Coronary artery (tissue), 2 donors: ENCODE measurements around the gene GASK1A.
"Not testable (repeated sequence)": the region's sequence is repeated elsewhere in the genome, so short reads cannot be mapped to it uniquely, and the experiment has no call there.

Source experiments
- DNase-seq: peaks from one replicate; pipeline ENCODE4 v3.0.0-alpha.2; 2017; ENCODE audit warnings: low spot score
- H3K27ac ChIP-seq, 2 donors: fragments of 200-600 bp; sonication (generic); one replicate each; pipeline ENCODE4 v1.5.1; 2016 to 2019
- H3K4me3 ChIP-seq: fragments of 200-600 bp; sonication (generic); 2 replicates; pipeline ENCODE4 v1.5.1; 2016; ENCODE audit warnings: mild to moderate bottlenecking, moderate library complexity
- TF ChIP-seq, protein P1 (sequence below): fragments of 200-600 bp; sonication (generic); IDR thresholded peaks from one replicate; pipeline ENCODE4 v1.5.1; 2019; ENCODE audit warnings: antibody characterized with exemption

GASK1A gene

DNA sequence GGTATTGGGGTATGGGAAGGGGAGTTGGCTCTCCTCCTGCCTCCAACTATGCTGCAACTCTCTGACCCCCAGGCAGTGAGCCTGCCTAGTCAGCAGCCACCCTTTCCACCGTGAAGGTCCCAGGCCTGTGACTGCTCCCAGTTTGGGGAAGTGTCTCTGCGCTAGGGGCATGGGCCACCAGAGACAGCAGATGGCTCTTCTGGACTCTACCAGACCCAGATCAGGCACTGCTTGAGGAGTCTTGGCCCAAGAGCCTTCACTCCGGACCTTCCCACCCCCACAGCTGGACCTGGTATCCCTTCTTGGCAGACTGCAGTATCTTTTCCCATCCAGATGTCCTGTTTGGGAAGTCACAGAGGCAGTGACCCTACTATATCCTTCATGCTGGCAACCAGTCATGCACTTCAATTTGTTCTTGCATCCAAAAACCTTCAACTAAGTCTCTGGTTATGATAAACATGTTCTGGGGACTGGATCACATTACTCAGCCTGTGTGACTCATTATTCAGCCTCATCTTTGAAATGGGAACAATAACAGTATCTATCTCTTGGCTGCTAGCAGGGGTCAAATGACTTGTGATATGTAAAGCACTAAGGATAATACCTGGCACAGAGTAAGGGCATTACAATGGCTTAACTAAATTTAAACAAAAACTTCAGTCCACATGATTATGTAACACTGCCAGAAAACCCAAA is 64.1 kb downstream of the GASK1A start:
- Histone ChIP-seq H3K27ac (peak overlapping the region in 1 of 2 donors; percentile 32), H3K4me3 (no peak overlapping the region)
- peak; percentile 55 for DNase-seq
- TF ChIP-seq, protein P1, sequence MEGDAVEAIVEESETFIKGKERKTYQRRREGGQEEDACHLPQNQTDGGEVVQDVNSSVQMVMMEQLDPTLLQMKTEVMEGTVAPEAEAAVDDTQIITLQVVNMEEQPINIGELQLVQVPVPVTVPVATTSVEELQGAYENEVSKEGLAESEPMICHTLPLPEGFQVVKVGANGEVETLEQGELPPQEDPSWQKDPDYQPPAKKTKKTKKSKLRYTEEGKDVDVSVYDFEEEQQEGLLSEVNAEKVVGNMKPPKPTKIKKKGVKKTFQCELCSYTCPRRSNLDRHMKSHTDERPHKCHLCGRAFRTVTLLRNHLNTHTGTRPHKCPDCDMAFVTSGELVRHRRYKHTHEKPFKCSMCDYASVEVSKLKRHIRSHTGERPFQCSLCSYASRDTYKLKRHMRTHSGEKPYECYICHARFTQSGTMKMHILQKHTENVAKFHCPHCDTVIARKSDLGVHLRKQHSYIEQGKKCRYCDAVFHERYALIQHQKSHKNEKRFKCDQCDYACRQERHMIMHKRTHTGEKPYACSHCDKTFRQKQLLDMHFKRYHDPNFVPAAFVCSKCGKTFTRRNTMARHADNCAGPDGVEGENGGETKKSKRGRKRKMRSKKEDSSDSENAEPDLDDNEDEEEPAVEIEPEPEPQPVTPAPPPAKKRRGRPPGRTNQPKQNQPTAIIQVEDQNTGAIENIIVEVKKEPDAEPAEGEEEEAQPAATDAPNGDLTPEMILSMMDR: no peak

DNA sequence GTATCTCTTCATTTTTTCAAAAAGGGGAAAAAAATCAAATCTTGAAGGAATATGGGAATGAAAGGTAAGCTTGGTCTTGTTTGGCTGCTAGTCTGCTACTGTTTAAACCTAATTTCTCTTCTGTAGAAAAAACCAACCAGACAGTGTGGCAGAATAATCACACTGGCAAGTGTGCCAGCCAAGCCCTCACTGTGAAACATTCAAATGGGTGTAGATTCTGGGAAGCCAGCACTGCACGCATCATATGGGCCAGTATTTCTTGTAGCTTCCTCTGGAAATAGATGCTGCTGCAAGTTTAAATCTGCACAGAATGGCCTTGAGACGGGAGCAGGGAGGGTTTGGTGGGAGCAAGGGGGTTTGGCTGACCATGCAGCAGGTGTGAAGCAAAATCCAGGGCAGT is 64.7 kb downstream of the GASK1A start:
- H3K4me3 ChIP-seq: no peak overlapping the region
- DNase-seq: peak; percentile 45
- TF ChIP-seq, protein P1: no peak
- H3K27ac ChIP-seq: no peak overlapping the region

DNA sequence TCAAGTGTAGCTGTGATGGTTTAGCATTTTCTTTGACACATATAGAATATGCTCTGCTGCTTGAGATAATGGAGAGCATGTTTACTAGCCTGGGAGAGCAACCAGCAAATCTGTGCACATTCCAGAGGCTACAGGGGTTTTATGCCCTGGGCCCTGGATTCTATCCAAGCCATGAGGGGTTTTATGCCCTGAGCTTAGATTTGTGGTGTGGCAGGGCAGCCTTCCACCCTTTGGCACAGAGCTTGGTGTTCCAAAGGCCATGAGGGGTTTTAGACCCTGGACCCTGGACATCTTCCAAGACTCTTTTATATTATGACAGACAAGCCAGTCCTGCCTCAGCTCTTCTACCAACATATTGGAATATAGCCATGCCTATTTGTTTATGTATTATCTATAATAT is 66.0 kb downstream of the GASK1A start:
- not testable (repeated sequence) for H3K4me3 ChIP-seq, H3K27ac ChIP-seq
- peak; percentile 7 for DNase-seq

DNA sequence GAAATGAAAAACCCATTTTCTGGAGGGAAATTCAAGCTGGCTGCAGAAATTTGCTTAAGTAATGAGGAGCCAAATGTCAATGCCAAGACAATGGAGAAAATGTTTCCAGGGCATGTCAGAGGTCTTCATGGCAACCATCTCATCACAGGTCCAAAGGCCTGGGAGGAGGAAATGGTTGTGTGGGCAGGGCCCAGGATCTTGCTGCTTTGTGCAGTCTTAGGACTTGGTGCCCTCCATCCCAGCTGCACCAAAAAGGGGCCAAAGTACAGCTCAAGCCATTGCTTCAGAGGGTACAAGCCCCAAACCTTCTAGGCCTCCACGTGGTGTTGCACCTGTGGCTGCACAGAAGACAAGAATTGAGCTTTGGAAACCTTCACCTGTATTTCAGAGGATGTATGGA is 67.5 kb downstream of the GASK1A start:
- peak; percentile 47 for DNase-seq

DNA sequence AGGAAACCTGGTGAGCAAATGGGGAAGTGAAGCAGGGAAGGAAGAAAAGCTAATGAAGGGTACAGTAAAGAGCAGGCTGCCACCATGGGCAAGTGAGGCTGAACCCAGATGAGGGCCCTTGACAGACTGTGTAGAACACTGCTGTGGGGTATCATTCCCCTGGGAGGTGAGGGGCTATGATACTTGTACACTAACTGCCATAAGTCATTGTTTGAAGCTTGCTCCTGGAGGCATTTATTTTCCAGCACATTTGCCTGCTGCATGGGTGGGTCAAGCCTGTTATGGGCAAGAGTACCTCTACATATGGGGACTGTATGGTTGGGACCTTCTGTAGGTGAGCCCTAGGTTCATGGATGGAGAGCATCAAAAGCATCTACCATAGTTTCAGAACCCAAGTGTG is 69.4 kb downstream of the GASK1A start:
- Histone ChIP-seq H3K4me3 (no peak overlapping the region), H3K27ac (no peak overlapping the region)
- peak; percentile 22 for DNase-seq
- TF ChIP-seq, protein P1: no peak

More for the DNA sequence above, 67.5 kb downstream of the GASK1A start:
- TF ChIP-seq, protein P1: no peak
- Histone ChIP-seq H3K4me3 (no peak overlapping the region), H3K27ac (no peak overlapping the region)

DNA sequence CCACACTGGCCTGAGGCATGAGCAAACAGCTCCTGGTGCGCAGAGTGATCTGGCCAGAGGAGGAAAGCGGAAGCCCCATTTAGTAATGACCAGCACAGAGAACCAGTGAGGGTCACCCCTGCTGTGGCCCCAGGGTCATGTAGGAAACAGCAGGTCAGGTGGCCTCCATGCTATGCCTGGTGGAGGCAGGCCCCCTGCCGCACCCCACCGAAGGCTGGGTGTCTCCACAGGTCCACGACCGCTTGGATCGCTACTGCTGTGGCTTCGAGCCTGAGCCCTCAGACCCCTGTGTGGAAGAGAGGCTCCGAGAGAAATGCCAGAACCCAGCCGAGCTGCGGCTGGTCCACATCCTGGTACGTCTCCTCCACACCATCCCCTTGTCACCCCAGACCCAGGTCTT is 74.2 kb downstream of the GASK1A start:
- Histone ChIP-seq H3K4me3 (no peak overlapping the region), H3K27ac (no peak overlapping the region)
- DNase-seq: peak; percentile 52
- TF ChIP-seq, protein P1: no peak

- no peak overlapping the region for H3K4me3 ChIP-seq
- TF ChIP-seq, protein P1: no peak
- peak; percentile 46 for DNase-seq
- H3K27ac ChIP-seq: no peak overlapping the region
Observed at GRCh38 chr3:43054754-43055153, 75.6 kb downstream of the GASK1A start.
